ENCODE results near the gene CEP126.

CEP126 gene

GRCh38 chr11:101913656-101914055, 1.2 kb upstream of the CEP126 start:
- H3K27ac Mint-ChIP-seq, result no peak overlapping the region
- no peaks in the 10 kb centered on the region for H3K9me3 Mint-ChIP-seq
- peaks cover 25% of the 10 kb centered on the region for H3K4me1 Mint-ChIP-seq (ENCODE audit: low read depth)
- H3K4me3 Mint-ChIP-seq, result peak overlapping the region; percentile 90
- H3K36me3 Mint-ChIP-seq (ENCODE audit: low read depth), result no peaks in the 10 kb centered on the region
- H3K27me3 Mint-ChIP-seq, result peaks cover 4% of the 10 kb centered on the region

- H3K27me3 Mint-ChIP-seq, result no peaks in the 10 kb centered on the region
- H3K36me3 Mint-ChIP-seq (ENCODE audit: low read depth), result no peaks in the 10 kb centered on the region
- H3K4me1 Mint-ChIP-seq (ENCODE audit: low read depth), result peaks cover 25% of the 10 kb centered on the region
- H3K9me3 Mint-ChIP-seq, result no peaks in the 10 kb centered on the region
- peak overlapping the region; percentile 15 for H3K27ac Mint-ChIP-seq
- peak overlapping the region; percentile 90 for H3K4me3 Mint-ChIP-seq
These were observed 471 bp upstream of the CEP126 start for GRCh38 chr11:101914341-101914737.

GRCh38 chr11:101915791-101916291, 1.0 kb downstream of the CEP126 start:
- Mint-ChIP-seq H3K4me1 (ENCODE audit: low read depth) (peaks cover 25% of the 10 kb centered on the region), H3K36me3 (ENCODE audit: low read depth) (no peaks in the 10 kb centered on the region)

GRCh38 chr11:101916422-101916821, 1.6 kb downstream of the CEP126 start, which contains the start of gene ANGPTL5:
ANGPTL5 (minus strand) TSS chr11:101916522; CDS start chr11:101907909, 8,613 bp downstream.
- no peaks in the 10 kb centered on the region for H3K36me3 Mint-ChIP-seq (ENCODE audit: low read depth)
- H3K9me3 Mint-ChIP-seq, result no peaks in the 10 kb centered on the region
- peak within 1 kb of the TSS; percentile 90 for H3K4me3 Mint-ChIP-seq
- H3K27me3 Mint-ChIP-seq, result no peaks in the 10 kb centered on the region
- H3K27ac Mint-ChIP-seq, result peak within 1 kb of the TSS; percentile 85
- peaks cover 25% of the 10 kb centered on the region for H3K4me1 Mint-ChIP-seq (ENCODE audit: low read depth)

More at GRCh38 chr11:101915791-101916291, 1.0 kb downstream of the CEP126 start:
- no peaks in the 10 kb centered on the region for H3K9me3 Mint-ChIP-seq
- no peaks in the 10 kb centered on the region for H3K27me3 Mint-ChIP-seq
- peak overlapping the region; percentile 90 for H3K4me3 Mint-ChIP-seq
- peak overlapping the region; percentile 85 for H3K27ac Mint-ChIP-seq

GRCh38 chr11:101917226-101917625, 2.4 kb downstream of the CEP126 start:
- Mint-ChIP-seq H3K27me3 (no peaks in the 10 kb centered on the region), H3K4me3 (no peak overlapping the region), H3K27ac (no peak overlapping the region), H3K36me3 (ENCODE audit: low read depth) (no peaks in the 10 kb centered on the region), H3K4me1 (ENCODE audit: low read depth) (peaks cover 25% of the 10 kb centered on the region), H3K9me3 (no peaks in the 10 kb centered on the region)

- Mint-ChIP-seq H3K27ac (no peak overlapping the region), H3K9me3 (no peaks in the 10 kb centered on the region), H3K27me3 (no peaks in the 10 kb centered on the region), H3K36me3 (ENCODE audit: low read depth) (no peaks in the 10 kb centered on the region), H3K4me3 (no peak overlapping the region), H3K4me1 (ENCODE audit: low read depth) (peaks cover 6% of the 10 kb centered on the region)
These were observed 6.2 kb downstream of the CEP126 start for GRCh38 chr11:101920992-101921391.

GRCh38 chr11:101923554-101923953, 8.7 kb downstream of the CEP126 start:
- no peaks in the 10 kb centered on the region for H3K36me3 Mint-ChIP-seq (ENCODE audit: low read depth)
- no peaks in the 10 kb centered on the region for H3K27me3 Mint-ChIP-seq
- H3K9me3 Mint-ChIP-seq, result peaks cover 4% of the 10 kb centered on the region
- H3K27ac Mint-ChIP-seq, result no peak overlapping the region
- no peaks in the 10 kb centered on the region for H3K4me1 Mint-ChIP-seq (ENCODE audit: low read depth)
- no peak overlapping the region for H3K4me3 Mint-ChIP-seq

GRCh38 chr11:101929294-101929915, 14.6 kb downstream of the CEP126 start:
- no peak overlapping the region for H3K4me3 Mint-ChIP-seq
- H3K27ac Mint-ChIP-seq, result no peak overlapping the region
- no peaks in the 10 kb centered on the region for H3K4me1 Mint-ChIP-seq (ENCODE audit: low read depth)
- H3K36me3 Mint-ChIP-seq (ENCODE audit: low read depth), result no peaks in the 10 kb centered on the region
- peaks cover 4% of the 10 kb centered on the region for H3K9me3 Mint-ChIP-seq
- no peaks in the 10 kb centered on the region for H3K27me3 Mint-ChIP-seq

- H3K27me3 Mint-ChIP-seq, result no peaks in the 10 kb centered on the region
- H3K27ac Mint-ChIP-seq, result no peak overlapping the region
- no peaks in the 10 kb centered on the region for H3K36me3 Mint-ChIP-seq (ENCODE audit: low read depth)
- H3K9me3 Mint-ChIP-seq, result peaks cover 4% of the 10 kb centered on the region
- no peak overlapping the region for H3K4me3 Mint-ChIP-seq
- no peaks in the 10 kb centered on the region for H3K4me1 Mint-ChIP-seq (ENCODE audit: low read depth)
These were observed 16.9 kb downstream of the CEP126 start for GRCh38 chr11:101931692-101932091.

- Mint-ChIP-seq H3K4me3 (no peak overlapping the region), H3K4me1 (ENCODE audit: low read depth) (no peaks in the 10 kb centered on the region), H3K27me3 (no peaks in the 10 kb centered on the region), H3K36me3 (ENCODE audit: low read depth) (no peaks in the 10 kb centered on the region), H3K9me3 (no peaks in the 10 kb centered on the region), H3K27ac (no peak overlapping the region)
These were observed 26.2 kb downstream of the CEP126 start for GRCh38 chr11:101940901-101941520.

- no peaks in the 10 kb centered on the region for H3K4me1 Mint-ChIP-seq (ENCODE audit: low read depth)
These were observed 30.1 kb downstream of the CEP126 start for GRCh38 chr11:101944923-101945322.

GRCh38 chr11:101945448-101945847, 30.6 kb downstream of the CEP126 start:
- no peaks in the 10 kb centered on the region for H3K36me3 Mint-ChIP-seq (ENCODE audit: low read depth)
- H3K4me3 Mint-ChIP-seq, result no peak overlapping the region
- no peaks in the 10 kb centered on the region for H3K4me1 Mint-ChIP-seq (ENCODE audit: low read depth)
- H3K27ac Mint-ChIP-seq, result no peak overlapping the region
- H3K27me3 Mint-ChIP-seq, result no peaks in the 10 kb centered on the region
- H3K9me3 Mint-ChIP-seq, result no peaks in the 10 kb centered on the region

More at GRCh38 chr11:101944923-101945322, 30.1 kb downstream of the CEP126 start:
- no peak overlapping the region for H3K27ac Mint-ChIP-seq
- no peaks in the 10 kb centered on the region for H3K27me3 Mint-ChIP-seq
- no peaks in the 10 kb centered on the region for H3K9me3 Mint-ChIP-seq
- H3K4me3 Mint-ChIP-seq, result no peak overlapping the region
- no peaks in the 10 kb centered on the region for H3K36me3 Mint-ChIP-seq (ENCODE audit: low read depth)

- Mint-ChIP-seq H3K27me3 (no peaks in the 10 kb centered on the region), H3K36me3 (ENCODE audit: low read depth) (no peaks in the 10 kb centered on the region), H3K9me3 (no peaks in the 10 kb centered on the region), H3K27ac (no peak overlapping the region), H3K4me3 (no peak overlapping the region), H3K4me1 (ENCODE audit: low read depth) (no peaks in the 10 kb centered on the region)
These were observed 34.9 kb downstream of the CEP126 start for GRCh38 chr11:101949680-101950220.

GRCh38 chr11:101955278-101955677, 40.5 kb downstream of the CEP126 start:
- Mint-ChIP-seq H3K27ac (no peak overlapping the region), H3K27me3 (no peaks in the 10 kb centered on the region), H3K4me3 (no peak overlapping the region), H3K4me1 (ENCODE audit: low read depth) (no peaks in the 10 kb centered on the region), H3K36me3 (ENCODE audit: low read depth) (peaks cover 11% of the 10 kb centered on the region), H3K9me3 (no peaks in the 10 kb centered on the region)

GRCh38 chr11:101955701-101956100, 40.9 kb downstream of the CEP126 start:
- no peaks in the 10 kb centered on the region for H3K9me3 Mint-ChIP-seq
- H3K4me3 Mint-ChIP-seq, result no peak overlapping the region
- H3K27me3 Mint-ChIP-seq, result no peaks in the 10 kb centered on the region
- peaks cover 11% of the 10 kb centered on the region for H3K36me3 Mint-ChIP-seq (ENCODE audit: low read depth)
- H3K27ac Mint-ChIP-seq, result no peak overlapping the region
- H3K4me1 Mint-ChIP-seq (ENCODE audit: low read depth), result no peaks in the 10 kb centered on the region
